GM10847 (cell line): ENCODE measurements around the gene RSRC2.
A peak's percentile ranks its signal among the peaks of the same experiment; 100 is the strongest.

Experiments used
- POLR2A ChIP-seq: IDR thresholded peaks from 2 replicates; pipeline ENCODE4 v1.6.1; 2011; ENCODE audit not compliant: insufficient read length; ENCODE audit errors: extremely low read depth

RSRC2 gene

GRCh38 chr12:122500685-122501488 lies 25.8 kb downstream of the RSRC2 start, which contains the start of gene ZCCHC8:
TSS of gene ZCCHC8 (minus strand) at chr12:122500932. CDS start at chr12:122500840, 92 bp downstream.
- TF ChIP-seq POLR2A = peak; percentile 76

- TF ChIP-seq POLR2A = no peak
Measured at GRCh38 chr12:122499991-122500684, 26.6 kb downstream of the RSRC2 start.

GRCh38 chr12:122495258-122495657 lies 31.5 kb downstream of the RSRC2 start:
- TF ChIP-seq POLR2A = no peak

- TF ChIP-seq POLR2A = no peak
Measured at GRCh38 chr12:122491991-122492390, 34.7 kb downstream of the RSRC2 start.

DNA sequence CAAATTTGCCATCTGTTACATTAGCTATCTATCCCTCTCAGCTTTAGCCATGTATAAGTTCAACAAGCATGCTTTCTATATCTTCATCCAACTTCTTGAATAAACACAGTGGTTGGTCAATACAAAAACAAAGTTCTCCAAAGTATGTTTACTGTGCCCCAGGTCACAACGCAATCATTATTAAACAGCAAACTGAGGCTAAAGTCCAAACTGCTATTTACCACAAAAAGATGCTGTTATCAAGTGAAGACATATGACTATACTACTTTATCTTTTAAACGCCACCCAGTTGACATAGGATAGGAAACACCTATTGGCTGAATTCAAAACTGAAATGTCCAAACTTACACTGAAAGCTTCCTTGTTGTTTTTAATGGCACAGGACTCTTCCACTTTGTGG lies 37.7 kb downstream of the RSRC2 start:
- no peak for TF ChIP-seq POLR2A

DNA sequence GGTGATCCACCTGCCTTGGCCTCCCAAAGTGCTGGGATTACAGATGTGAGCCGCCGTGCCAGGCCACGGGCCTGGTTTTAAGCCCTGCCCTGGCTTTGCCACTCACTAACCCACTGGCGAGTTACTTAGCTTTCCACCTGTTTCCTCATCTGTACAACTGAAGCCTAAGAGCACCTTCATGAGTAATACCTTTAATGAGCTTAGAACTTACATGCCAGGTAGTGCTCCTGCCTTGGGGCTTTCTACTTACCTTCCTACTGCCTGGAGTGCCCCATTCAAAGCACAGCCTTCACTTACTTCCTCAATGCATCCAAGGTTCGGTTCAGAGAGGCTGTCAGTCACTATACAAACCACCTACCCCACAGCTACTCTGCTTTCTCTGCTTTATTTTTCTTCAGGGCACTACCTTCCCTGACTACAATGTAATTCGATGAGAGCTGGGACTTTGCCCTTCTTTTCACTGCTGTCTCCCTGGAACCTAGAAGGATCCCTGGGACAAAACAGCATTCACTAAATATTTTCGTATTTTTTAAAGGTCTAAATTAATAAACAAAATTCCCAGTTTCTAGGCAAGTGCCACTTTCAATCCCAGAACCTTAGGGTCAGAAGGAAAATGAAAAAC lies 39.8 kb downstream of the RSRC2 start:
- no peak for TF ChIP-seq POLR2A

DNA sequence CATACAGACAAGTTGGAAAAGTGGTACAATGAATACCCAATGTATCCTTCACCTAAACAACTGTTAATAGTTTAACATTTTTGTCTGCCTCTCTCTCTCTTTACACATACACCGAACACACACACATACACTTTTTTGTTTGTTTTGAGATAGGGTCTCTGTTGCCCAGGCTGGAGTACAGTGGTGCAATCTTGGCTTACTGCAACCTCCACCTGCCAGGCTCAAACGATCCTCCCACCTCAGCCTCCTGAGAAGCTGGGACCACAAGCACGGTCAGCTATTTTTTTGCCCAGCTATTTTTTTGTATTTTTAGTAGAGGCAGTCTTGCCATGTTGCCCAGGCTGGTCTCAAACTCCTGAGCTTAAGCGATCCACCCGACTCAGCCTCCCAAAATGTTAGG lies 42.8 kb downstream of the RSRC2 start:
- TF ChIP-seq POLR2A = no peak

- TF ChIP-seq POLR2A = no peak
Measured at GRCh38 chr12:122481861-122482260, 44.9 kb downstream of the RSRC2 start.

DNA sequence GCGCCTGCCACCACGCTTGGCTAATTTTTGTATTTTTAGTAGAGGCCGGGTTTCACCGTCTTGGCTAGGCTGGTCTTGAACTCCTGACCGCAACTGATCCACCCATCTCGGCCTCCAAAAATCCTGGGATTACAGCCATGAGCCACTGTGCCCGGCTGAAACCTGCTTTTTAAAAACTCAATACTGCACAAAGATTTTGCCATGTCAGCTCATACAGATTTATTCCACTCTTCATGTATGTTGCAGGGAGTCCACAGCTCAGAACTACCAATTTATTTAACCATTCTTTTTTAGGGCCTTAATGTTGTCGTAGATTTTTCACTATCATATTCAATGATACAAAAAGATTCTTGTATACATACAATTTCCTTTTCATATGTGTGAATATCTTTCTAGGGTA lies 46.0 kb downstream of the RSRC2 start:
- TF ChIP-seq POLR2A = no peak

- no peak for TF ChIP-seq POLR2A
Measured at GRCh38 chr12:122474324-122474716, 52.4 kb downstream of the RSRC2 start.

DNA sequence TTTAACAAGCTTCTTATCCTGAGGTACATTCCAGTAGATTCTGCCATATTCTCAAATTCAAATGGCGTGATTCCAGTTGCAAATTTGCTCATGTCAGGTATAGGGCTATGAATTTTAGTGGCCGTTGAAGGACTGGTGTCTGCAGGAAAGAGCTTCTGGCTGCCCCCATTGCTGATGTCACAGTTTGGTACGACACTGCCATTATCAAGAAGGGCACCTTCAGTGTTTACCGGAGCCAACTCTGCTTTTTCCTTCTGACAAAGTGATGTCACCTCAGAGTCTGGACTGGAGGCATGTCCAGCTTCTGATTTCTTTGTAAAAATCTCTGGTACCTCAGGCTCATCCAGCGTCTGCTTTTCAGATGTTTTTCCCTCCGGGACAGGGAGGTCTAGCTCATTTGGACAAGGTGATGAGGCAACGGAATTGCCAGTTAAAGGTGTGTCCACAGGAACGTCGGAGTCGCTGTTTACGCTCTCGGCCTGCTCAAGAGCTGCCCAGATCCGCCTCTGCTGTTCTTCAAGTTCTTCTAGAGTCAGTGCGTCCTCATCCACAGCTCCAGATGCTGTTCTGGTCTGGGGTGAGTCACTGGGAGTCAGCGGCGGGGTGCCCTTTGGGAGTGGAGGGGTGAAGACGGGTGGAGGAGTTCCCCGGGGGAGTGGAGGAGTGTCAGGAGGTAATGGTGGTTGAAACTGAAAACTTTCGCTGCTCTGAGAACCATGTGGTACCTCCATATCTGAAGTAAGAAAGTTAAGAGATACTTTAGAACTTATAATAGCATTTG lies 53.0 kb downstream of the RSRC2 start:
- TF ChIP-seq POLR2A = no peak

- no peak for TF ChIP-seq POLR2A
Measured at GRCh38 chr12:122471324-122472226, 55.2 kb downstream of the RSRC2 start.

DNA sequence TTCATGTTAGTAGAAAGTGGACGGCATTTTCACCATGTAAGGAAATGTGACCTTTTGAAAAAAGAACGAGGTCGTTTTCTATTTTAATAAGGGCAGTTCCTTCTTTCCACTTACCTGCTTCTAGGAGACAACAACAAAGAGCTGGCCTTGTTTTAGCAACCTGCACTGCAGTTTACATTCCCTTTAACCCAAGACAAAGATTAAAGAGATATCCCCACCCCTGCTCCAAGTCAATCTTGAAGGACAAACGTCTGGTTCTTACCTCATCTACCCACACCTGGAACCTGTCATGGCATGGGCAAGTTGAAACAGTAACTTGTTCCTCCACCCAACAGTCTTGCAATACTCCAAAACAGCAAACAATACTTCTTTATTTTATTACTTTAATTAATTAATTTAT lies 58.8 kb downstream of the RSRC2 start:
- TF ChIP-seq POLR2A = no peak

DNA sequence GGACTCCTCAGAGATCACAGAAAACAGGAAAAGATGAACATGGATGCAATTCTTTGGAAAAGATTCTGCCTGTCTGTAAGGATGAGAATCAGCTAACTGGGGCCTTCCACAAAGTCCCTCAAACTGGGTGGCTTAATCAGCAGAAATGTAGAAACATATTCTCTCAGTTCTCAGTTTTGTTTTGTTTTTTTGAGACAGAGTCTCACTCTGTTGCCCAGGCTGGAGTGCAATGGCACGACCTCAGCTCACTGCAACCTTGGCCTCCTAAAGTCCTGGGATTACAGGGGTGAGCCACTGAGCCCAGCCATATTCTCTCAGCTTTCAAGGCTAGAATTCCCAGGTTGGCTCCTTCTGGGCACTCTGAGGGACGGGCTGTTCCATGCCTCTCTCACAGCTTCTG lies 66.1 kb downstream of the RSRC2 start:
- no peak for TF ChIP-seq POLR2A
